ENCODE data around the gene PSMA8.

DNA sequence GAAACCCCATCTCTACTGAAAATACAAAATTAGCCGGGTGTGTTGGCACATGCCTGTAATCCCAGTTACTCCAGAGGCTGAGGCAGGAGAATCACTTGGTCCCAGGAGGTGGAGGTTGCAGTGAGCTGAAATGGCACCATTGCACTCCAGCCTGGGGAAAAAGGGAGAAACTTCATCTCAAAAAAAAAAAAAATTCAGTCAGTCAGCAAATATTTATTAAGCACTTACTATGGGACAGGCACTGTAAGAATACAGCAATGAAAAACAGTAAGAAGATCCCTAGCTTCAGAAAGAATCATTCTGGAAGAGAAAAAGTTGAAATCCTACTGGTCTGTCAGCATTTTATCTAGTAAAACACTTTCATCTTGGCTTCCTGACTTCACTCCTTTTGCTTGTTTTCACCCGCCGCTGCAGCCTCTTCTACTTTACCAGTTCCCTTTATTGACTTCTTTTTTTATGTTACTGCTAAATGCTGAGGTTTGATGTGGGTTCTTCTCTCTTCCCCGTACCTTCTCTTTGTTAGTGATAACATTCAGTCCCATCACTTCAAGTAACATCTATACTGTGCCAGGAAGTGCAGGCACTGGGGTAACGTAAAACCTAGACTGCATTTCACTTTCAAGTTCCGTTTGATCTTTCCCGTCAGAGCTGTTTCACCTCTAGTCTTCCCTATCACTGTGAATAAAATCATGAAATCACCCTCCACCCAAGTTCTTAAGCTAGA is 81.7 kb downstream of the PSMA8 start:
- TF ChIP-seq, protein P1, sequence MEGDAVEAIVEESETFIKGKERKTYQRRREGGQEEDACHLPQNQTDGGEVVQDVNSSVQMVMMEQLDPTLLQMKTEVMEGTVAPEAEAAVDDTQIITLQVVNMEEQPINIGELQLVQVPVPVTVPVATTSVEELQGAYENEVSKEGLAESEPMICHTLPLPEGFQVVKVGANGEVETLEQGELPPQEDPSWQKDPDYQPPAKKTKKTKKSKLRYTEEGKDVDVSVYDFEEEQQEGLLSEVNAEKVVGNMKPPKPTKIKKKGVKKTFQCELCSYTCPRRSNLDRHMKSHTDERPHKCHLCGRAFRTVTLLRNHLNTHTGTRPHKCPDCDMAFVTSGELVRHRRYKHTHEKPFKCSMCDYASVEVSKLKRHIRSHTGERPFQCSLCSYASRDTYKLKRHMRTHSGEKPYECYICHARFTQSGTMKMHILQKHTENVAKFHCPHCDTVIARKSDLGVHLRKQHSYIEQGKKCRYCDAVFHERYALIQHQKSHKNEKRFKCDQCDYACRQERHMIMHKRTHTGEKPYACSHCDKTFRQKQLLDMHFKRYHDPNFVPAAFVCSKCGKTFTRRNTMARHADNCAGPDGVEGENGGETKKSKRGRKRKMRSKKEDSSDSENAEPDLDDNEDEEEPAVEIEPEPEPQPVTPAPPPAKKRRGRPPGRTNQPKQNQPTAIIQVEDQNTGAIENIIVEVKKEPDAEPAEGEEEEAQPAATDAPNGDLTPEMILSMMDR (IDR thresholded peaks at IDR 0.05) = no peak
- TF ChIP-seq POLR2A (IDR thresholded peaks at IDR 0.05) (no peak), EP300 (IDR thresholded peaks at IDR 0.05) (no peak)
